HG02840 (cell line): ENCODE data around the gene GRIK5.
"Not testable (repeated sequence)": the region's sequence is repeated elsewhere in the genome, so short reads cannot be mapped to it uniquely, and the experiment has no call there.

ENCODE experiments used
- ATAC-seq: cut with Tn5 transposase; IDR thresholded peaks from one replicate; pipeline ENCODE4 v1.9.1; 2021; ENCODE audit warnings: mild to moderate bottlenecking, moderate library complexity, moderate number of reproducible peaks; ENCODE audit not compliant: unreplicated experiment, low FRiP score

GRIK5 gene

DNA sequence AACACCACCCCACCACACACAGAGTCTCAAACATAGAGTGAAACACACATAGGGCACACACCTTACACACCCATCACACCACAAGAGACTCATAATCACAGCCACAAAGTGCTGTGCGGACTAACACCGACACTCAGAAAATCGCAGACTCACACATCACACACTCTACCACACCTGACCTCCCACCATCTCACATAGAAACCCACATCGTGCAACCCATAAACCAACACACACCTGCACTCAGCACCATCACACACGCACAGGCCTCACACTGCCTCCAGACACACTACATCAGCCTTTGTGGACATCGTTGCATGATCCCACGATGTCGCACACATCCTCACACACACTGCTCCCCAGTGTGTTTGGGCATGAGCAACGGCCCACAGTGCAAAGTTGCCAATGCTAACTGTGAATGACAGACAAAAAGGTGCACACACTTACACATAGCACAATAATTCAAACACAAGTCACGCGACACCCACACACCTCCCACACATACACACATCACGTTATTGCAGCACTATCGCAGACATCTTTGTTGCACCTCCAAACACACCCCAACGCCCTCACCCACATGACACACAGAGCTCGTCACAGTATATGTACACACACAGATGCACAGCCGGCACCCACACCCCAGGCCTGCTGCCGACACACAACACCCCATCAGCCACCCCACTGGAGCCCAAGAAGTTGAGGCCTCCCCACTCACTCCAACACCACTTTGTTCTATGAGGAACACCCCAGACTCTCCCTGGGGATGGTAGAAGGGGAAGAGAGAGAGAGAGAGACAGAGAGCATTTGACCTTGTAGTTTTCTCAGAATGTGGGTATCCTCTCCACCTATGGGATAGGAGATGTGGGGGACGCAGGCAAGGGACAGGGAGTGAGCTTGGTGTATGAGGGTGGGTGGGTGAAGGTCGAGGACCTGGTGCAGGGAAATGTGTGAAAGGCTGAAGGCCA is 74.7 kb downstream of the GRIK5 start:
- no peak for ATAC-seq

DNA sequence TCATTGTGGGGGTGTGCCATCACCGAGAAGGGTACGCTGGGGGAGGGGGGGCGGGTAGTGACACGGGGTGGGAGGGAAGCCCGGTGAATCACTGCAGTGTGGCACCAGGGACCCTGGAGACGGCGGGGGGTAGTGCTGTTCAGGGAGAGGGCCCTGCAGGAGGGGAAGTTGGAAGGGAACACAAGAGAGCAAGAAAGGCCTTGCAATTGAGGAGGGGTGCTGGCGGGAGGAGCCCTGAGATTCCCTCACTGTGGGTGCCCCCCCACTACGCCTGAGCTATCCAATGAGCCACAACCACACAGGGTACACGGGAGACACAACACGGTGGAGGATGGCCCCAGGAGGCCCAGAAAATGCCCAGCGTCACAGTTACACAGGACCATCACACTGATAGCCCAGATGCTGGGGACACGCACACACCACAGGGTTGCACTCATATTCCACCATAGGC is 75.5 kb downstream of the GRIK5 start:
- no peak for ATAC-seq

DNA sequence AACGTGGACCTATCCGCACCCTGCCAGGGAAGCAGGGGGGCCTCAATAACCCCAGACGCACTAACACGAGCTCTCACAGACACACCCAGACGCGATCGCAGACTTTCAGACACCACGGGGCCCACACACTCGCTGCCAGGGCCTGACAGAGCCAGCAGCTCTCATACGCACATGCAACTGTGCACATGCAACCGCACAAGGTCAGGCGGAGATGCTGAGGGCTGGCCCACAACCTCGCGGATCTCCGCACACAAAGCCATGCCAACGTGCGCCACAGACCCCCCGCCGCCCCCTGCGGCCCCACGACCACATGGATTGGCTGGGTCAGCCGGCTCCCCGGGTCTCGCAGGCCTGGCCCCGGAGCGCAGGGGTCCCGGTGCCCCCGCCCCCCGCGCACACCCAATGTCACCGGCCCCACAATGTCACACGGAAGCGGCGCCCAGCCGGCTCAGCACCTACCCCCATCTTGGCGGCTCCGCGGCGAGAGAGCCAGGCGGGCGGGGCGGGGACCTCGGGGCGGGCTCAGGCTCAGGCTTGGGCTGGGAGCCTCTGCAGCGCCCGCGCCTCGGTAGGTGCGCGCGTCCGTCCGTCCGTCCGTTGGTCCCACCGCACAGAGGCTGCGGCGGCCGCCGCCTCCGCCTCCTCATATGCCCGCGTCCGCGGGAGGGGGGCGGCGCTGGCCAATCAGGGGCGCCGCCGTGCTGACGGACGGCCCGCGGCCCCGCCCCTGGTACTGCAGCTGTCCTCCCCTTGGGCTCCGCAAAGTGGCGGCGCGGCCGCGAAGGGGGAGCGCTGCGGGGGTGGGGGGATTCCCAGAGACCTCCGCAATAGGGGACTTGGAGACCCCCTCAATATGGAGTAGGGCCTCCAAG is 76.2 kb downstream of the GRIK5 start, which contains the start of gene ATP1A3:
Gene ATP1A3, minus strand, starts transcription at position 619 of the 872 bp plus-strand sequence. Its CDS starts 154 bp downstream, at position 465.
- ATAC-seq: no peak

DNA sequence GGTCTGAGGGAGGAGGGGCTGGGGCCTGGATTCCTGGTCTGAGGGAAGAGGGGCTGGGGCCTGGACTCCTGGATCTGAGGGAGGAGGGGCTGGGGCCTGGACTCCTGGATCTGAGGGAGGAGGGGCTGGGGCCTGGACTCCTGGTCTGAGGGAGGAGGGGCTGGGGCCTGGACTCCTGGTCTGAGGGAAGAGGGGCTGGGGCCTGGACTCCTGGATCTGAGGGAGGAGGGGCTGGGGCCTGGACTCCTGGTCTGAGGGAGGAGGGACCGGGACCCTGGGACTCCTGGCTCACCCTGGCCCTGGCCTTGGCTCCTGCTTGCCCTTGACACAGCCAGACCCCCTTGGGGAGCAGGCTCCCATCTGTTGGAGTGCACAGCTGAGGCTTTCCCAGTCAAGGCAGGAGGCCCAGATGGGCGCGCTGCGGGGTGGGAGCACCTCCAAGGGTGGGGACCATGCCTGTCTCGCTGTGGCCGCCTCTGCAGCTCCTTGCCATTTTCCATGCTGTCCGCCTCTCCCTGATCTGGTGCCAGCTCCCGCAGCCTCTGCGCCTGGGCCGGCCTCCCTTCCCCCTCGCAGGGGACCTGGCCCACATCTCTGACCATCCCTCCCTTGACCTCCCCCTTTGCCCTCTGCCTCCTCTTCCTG is 78.0 kb downstream of the GRIK5 start:
- ATAC-seq: not testable (repeated sequence)

DNA sequence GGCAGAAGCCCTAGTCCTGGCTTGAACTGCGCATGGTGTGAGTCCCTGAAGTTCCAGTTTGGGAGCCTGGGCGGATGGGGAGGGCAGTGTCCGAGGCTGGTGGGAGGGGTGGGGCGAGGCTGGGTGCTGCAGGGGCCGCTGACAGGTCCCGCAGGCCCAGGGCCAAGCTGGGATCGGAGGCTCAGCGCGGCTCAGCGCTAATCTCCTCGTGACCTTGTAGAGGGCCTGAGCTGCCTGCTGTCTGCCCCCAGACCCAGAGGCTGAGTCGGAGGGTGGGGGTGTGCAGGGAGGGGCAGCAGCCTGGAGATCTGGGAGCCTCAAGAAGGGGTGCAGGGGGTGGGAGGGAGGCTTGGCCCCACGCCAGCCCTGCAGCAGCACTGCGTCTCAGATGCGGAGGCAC is 79.0 kb downstream of the GRIK5 start:
- ATAC-seq: no peak

DNA sequence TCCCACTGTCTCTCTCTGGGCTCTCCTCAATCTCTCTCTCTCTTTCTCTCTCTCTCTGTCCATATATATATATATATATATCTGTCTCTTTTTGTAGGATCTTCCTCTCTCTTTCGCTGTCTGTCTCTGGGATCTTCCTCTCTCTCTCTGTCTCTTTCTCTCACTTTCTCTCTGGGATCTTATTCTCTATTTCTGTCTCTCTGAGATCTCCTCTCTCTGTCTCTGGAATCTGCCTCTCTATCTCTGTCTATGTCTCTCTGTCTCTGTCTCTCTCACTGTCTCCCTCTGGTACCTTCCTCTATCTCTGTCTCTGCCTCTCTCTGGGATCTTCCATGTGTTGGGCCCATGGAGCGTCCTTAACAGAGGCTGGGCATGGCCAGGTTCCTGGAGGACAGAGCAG is 79.4 kb downstream of the GRIK5 start:
- ATAC-seq: no peak

DNA sequence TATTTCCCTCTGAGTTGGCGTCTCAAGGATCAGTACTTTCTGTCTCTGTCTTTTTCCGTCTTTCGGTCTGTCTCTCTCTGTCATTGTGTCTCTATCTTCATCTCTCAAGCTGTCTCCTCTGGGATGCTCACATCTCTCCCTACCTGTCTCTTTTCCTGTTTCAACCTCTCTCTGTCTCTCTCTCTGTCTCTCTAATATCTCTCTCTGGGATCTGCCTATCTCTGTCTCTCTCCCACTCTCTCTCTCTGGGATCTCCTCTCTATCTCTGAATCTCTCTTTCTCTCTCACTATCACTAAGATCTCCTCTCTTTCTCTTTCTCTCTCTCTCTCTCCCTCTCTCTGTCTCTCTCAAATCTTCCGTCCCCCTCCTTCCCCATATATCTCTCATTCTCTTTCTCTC is 80.0 kb downstream of the GRIK5 start:
- ATAC-seq: no peak

DNA sequence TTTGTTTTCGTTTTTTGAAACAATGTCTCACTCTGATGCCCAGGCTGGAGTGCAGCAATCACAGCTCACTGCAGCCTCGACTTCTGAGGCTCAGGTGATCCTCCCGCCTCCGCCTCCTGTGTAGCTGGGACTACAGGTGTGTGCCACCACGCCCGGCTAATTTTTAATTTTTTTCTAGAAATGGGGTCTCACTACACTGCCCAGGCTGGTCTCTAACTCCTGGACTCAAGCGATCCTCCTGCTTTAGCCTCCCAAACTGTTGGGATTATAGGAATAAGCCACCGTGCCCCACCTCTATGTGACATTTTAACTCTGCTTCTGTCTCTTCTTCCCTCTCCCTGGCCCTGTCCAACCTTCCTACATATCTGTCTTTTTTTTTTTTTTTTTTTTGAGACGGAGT is 81.1 kb downstream of the GRIK5 start:
- no peak for ATAC-seq

DNA sequence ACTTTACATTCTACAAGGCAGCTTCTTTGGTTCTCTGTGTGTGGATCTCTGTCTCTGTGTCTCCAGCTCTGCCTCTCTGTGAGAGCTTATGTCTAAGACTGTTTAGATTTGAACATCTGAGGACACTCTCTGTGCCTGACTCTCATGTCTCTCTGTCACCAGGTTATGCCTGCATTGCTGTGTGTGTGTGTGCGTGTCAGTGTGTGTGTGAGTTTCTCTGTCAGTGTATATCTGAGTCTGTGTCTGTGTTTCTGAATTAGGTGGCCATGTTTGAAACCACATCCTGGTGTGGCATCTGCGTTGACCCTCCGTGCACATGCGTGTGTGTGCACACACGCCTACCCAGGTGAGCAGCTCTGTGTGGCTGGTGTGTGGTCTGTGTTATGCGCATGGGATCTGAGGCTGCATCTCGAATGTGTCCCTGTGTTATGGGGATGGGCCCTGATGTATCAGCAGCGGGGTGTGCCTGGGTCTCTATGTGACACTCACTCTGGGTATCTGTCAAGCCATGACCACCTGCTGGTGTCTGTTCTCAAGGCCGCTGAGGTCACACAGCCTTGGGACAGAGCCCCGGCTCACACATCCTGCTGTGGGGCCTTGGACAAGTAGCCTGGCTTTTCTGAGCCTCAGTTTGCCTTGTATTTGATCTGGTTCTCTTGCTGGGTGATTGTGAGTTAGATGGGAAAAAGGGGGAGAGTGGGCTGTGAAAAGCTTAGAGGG is 82.7 kb downstream of the GRIK5 start:
- no peak for ATAC-seq

DNA sequence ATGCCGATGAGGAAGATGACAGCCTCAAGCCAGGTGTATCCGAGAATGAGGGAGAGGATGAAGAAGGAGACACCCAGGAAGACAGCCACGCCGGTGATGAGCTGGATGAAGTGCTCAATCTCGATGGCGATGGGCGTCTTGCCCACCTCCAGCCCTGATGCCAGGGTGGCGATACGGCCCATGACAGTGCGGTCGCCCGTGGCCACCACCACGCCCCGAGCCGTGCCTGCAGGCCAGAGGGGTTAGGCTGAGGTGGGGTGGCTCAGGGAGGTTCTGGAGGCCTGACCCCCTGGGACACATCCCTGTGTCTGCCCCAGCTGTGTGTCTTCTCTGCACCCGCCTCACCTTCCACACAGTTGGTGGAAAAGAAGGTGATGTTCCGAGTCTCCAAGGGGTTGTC is 85.0 kb downstream of the GRIK5 start:
- no peak for ATAC-seq

DNA sequence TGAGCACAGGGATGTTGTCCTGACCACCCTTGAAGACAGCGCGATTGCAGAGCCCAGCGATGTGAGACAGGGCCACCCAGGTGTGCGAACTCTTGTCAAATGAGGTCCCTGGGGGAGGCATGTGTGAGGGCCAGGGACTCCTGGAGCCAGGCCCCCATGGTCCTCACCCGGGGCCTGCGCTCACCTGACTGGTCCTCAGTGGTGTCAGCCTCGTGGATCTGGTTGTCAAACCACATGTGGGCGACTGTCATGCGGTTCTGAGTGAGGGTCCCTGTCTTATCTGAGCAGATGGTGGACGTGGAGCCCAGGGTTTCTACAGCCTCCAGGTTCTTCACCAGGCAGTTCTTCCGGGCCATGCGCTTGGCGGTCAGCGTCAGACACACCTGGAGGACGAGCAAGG is 88.3 kb downstream of the GRIK5 start:
- no peak for ATAC-seq

DNA sequence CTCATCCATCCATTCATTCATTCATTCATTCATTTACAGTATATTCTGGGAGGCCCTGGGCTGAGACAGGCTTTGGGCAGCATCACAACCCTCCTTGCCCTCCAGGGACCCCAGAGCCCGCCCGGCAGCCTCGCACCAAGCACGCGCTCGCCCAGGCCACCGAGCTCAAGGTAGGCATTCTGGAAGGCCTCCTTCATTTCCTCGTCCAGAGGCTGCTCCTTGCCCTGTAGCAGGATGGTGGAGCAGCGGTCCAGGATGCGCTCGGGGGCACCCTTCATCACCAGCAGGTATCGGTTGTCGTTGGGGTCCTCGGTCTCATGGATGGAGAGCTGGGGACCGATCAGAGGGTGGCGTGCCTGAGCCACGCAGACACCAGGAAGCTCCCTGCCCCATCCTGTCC is 91.5 kb downstream of the GRIK5 start:
- no peak for ATAC-seq

DNA sequence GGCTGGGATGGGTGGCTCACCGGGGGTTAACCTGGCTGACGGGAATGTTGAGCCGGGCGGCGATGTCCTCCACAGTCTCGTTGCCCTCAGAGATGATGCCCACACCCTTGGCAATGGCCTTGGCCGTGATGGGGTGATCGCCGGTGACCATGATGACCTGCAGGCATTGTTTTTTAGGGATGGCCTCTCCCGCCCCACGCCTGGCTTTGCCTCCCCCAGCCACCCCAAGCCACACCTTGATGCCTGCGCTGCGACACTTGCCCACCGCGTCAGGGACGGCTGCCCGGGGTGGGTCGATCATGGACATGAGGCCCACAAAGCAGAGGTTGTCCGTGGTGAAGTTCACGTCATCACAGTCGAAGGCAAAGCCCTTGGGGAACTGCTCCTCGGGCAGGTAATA is 92.1 kb downstream of the GRIK5 start:
- no peak for ATAC-seq

DNA sequence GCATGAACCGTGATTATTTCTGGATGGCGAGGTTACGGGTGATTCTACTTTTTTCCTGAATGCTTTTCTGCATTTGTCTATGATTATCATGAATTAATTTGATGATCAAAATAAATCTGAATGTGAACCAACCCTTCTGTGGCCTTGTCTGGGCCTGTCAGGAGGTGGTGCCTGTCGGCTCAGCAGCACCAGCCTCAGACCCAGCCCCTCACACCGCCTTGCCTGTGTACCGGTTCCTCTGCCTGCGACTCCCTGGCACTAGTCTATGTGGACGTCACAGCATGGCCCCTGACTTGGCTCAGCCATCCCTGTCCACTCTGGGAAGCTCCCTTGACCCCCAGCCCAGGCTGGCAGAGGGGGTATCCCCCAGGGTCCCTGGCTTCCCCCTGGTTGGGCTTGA is 95.4 kb downstream of the GRIK5 start:
- no peak for ATAC-seq

DNA sequence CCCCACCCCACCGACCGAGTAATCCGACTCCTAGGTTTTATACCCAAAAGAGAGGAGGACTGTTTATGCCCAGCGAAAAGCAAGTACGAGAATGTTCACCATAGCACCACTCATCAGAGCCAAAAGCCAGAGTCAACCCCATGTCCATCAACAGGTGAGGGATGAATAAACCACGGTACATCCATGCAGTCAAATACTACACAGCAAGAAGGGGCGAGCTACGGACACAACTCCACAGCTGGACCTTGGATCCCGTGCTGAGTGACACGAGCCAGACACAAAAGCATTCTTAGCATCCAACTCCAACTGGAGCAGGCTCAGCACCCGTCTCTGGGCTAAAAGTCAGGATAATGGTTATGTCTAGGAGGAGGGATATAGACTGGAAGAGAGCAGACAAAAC is 98.6 kb downstream of the GRIK5 start:
- no peak for ATAC-seq

DNA sequence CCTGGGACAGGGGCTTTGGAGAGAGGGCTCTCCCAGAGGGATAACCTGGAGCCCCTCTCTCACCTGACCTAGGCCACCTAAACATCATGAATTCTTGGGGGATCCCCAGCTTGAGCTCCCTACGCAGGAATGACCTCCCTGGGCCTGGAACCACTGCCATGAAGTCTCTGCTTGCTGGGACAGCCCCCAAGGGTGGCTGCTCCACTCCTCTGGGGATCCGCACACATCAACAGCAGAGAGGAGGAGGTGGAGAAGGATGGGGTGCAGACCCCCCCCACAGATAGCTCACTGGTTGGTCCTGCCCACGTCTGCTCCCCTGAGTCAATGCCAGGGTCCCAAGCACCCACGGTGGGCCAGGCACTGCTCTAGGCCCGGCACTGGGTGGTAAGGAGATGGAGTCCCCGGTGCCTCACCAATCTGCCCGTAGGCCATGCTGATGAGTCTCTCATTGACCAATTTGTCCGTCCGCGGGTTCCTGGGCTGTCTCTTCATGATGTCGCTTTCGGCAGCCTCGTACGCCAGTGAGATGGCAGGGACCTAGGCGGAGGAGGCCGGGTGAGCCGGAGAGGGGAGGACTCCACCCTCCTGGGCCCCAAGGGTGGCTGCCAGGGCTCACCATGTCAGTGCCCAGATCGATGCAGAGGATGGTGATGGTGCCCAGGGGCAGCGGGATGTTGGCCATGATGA is 100.1 kb downstream of the GRIK5 start:
- no peak for ATAC-seq

DNA sequence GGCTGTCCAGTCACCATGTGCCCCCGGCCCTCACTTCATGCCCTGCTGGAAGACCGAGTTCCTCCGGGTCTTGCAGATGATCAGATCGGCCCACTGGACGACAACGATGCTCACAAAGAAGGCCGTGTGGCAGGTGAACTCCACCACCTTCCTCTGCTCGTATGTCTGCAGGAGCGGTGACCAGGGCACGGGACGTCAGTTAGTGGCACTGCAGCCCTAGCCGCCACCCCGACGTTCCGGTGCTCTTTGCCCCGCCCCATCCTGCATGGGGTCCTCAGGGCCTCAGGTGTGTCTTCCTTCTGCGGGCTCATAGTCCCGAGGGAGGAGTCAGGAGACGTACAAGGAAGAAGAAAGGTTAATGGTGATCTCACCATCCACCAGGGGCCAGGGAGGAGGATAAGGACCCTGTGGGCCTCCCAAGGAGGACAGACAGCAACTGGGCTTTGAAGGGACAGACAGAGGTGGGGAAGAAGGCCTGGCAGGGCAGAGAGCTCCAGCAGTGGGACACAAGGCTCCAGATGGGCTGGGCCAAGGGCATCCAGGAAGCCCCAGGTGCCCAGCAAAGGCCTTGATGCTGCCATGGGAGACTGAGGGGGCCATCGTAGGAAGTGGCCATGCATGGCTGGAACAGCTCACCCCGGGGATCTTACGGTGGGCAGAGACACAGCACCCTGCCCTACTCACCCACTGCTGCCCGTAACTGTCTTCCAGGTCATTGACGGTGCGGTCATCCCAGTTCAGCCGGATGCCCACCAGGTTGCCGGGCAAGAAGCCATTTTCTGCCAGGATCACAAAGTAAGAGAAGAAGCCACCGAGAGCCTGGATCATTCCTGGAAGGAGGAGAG is 101.0 kb downstream of the GRIK5 start:
- ATAC-seq: no peak

DNA sequence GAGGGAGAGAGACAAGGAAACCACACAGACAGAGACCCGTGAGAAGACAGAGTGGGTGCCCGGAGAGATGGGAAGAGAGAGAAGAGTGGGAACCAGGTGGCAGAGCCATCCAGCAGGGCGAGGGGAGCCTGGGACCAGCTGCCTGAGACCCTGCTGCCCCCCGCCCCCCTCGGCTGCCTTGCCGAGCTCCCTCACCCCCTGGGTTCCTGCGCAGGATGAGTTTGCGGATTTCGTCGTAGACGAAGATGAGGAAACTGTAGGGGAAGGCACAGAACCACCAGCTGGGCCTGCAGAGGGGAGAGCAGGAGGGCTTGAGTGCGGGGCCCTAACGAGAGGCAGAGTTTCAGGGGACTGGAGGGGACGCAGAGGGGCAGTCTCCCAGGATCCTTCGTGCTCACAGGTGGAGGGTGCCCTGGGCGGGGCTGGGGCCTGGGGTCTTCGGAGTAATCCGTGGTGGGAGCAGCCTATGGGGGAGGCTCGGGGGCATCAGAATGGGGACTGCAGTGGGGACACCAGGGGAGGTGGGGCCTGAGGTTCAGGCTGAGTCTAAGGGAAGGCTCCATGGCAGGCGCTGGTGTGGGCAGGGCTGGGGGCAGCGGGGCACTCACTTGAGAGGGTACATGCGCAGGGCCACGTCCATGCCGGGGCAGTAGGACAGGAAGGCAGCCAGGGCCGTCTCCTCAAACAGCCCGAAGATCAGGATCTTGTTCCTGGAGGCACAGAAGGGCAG is 102.8 kb downstream of the GRIK5 start:
- no peak for ATAC-seq
